Hematopoietic multipotent progenitor cell treated with erythropoietin and hydrocortisone succinate and interleukin-3 and kit ligand, for 4 days (in vitro differentiated cells): ENCODE results near the gene GCGR.
A peak's percentile ranks its signal among the peaks of the same experiment; 100 is the strongest.

Experiments used
- DNase-seq: peaks from one replicate; pipeline ENCODE4 v3.0.0-alpha.2; 2015

The GCGR gene

DNA sequence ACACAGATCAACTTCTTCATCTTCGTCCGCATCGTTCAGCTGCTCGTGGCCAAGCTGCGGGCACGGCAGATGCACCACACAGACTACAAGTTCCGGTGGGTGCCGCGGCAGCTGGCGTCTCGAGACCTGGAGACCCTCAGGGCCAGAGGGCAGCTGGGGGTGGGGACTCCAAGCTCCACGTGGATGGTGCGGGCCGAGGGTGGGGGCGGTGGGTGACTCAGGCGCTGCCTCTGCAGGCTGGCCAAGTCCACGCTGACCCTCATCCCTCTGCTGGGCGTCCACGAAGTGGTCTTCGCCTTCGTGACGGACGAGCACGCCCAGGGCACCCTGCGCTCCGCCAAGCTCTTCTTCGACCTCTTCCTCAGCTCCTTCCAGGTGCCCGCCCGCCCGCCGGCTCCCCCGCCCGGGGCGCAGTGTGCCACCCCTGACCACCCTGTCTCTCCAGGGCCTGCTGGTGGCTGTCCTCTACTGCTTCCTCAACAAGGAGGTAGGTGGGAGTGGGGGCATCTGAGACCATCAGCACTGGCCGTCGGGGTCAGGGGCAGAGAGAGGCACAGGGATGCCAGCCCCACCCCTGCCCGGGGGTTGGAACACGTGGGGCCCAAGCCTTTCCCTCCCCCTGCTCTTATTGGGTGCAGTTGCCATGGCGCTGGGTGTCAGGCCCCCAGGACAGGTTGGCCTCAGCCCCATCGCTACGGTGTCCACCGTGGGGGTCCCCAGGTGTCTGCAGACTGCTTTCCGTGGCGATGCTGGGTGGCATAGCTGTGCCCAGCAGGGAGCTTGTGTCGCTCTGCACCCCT is 8.8 kb downstream of the GCGR start:
- no peak for DNase-seq

DNA sequence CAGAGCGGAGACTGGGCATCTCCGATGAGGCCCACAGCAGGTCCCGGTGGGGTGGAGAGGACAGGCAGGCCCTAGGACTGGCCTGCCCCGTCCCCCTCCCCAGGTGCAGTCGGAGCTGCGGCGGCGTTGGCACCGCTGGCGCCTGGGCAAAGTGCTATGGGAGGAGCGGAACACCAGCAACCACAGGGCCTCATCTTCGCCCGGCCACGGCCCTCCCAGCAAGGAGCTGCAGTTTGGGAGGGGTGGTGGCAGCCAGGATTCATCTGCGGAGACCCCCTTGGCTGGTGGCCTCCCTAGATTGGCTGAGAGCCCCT is 9.4 kb downstream of the GCGR start:
- no peak for DNase-seq

DNA sequence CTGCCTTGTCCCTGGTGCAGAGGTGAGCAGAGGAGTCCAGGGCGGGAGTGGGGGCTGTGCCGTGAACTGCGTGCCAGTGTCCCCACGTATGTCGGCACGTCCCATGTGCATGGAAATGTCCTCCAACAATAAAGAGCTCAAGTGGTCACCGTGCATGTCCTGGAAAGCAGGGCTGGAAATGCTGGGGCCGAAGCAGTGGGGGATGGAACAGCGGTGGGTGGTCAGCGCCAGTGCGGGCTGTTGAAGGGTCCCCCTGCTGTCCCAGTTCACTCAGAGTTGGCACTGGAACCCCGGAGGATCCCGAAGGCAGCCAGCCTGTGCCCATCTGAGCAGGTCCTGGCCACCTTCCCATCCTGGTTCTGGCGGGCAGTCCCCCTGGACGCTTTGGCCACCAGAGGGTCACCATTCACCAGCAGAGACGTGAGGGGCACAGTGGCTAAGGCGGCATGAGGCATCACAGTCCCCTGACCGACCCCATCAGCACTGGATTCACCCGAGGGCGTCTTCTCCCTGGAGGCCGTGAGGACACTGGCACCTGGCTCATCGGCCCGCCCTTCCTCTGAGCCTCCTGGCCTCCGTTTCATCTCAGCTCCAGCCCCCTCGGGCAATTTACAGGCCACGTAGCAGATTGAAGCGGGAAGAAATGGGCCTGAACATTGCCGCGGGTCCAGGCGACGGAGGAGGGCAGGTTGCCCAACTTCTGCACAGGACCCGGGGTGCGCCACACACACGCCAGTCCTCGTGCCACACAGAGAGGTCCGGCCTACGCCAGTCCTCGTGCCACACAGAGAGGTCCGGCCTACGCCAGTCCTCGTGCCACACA is 10.1 kb downstream of the GCGR start:
- DNase-seq, result no peak

DNA sequence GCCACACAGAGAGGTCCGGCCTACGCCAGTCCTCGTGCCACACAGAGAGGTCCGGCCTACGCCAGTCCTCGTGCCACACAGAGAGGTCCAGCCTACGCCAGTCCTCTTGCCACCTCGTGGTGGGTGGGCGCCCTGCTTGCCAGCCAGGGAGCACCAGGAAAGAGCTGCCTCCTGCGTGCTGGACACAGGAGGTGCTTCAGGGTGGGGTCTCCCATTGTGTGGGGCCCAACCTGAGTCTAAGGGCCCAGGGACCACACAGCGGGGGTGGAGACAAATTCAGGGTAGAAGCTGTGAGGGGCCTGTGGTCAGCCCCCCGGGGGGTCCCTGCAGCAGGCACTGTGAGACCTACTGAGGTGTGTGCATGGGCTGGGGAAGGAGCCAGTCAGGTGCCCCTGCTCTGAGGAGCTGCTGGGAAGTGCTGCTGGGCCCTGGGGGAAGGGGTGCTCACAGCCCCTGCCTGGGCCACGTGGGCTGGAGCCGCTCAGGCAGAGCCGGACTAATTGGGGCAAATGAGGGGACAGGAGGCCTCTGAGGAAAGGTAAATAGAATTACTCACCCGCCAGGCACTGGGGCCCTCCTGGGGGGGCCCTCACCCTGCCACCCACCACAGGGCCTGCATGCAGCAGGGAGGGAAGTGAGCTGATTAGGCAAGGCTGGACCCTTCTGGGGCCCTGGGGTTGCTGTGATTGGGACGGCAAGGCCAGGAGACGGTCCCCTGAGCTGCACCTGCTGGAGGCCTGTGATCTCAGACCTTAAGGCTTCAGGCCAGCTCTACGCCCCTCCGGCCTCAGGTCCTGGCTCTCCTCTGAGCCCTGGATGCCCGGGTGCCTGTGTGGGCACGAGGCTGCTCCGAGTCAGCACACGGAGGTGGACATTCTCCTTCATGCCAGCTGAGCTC is 11.0 kb downstream of the GCGR start:
- DNase-seq, result no peak

DNA sequence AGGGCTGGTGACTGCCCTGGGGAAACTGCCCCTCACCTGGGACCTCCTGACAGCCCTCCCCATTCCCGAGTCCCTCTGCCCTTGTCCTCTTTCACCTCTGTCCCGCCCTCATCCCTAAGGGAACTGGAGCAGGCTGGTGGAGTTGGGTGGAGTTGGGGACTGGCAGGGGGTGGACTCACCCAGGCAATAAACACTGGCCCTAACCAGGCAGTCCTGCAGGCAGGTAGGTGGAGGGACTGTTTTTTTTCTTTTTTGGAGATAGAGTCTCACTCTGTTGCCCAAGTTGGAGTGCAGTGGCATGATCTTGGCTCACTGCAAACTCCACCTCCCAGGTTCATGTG is 11.7 kb downstream of the GCGR start:
- no peak for DNase-seq

DNA sequence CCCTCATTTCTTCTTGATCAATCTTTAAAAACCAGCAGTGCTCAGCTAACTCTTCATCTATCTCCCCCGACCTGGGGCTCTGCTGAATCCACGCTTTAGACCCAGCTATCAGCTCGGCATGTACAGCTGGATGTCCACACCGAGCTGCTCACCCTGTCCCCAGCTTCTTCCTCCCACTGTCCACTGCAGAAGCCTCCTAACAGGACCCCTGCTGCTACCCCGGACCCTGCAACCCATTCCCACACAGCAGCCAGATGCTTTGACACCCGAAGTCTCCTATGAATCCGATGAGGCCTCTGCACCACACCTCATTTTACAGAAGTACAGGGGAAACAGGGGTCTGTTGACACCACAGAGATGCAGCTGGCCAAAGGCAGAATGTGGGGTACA is 13.8 kb downstream of the GCGR start:
- no peak for DNase-seq

DNA sequence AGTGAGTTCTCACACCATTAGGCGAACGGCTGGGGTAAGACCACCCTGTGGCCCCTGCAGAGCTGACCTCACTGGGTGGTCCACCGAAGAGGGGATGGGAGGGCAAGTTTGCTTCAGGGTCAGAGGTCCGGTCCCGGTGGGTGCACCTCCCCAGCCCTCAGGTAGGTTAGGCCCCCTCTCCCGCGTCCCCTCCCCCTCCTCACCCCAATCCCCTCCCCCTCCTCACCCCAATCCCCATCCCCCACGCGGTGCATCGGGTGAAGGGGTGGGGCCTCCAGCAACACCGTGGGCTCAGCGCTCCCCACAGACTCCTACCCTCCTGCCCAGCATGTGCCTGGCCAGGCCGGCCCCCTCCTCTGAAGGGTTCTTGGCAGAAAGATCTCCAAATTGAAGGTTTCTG is 15.8 kb downstream of the GCGR start:
- DNase-seq, result no peak

DNA sequence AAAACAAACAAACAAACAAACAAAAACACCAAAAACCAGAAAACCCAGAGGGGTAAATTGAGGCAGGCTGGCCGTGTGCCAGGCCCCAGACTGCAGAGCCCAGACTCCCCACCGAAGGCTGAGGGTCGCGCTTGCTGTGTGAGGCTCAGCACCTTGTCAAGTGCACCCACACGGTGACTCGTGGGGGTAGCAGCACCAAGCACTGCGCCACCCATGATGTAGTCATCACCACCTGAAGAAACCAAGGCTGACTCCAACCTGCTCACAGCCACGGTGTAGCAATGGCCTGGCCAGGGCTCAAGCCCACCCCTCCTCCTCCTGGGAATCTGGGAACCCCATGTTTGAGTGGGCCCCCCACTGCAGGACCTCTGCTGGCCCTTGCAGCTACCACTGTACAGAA is 17.2 kb downstream of the GCGR start:
- no peak for DNase-seq

DNA sequence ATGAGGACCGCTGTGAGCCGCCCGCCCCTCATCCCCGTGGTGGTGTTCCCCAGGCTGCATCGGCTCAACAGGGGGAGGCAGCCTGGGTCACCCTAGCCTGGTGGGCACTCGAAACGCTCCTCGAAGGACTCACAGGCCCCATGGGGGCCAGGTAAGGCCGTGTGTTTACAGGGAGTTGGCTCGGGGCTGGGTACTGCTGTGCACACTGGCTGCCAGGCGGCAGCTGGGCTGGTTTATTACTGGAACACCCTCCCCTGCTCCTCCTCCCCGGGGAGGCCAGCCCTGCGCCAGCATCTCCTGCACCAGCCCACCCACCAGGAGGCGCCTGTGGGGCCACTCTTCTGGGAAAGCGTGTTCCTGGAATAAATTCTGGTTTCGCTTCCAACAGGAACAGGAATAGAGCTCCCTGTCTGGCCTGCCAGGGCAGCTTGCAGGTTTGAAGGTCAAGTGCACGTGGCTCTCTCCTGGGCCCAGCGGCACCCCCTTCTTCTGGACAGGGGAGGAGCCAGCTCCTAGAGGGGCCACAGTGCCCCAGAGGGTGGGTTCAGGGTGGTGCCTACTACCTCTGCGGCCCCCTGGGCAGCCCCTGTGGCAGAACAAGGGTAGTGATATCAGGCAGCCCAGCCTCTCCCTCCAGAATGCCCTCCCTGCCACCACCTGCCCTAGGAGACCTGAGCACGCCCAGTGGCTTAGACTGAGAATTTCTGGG is 17.8 kb downstream of the GCGR start:
- DNase-seq, result peak; percentile 86

DNA sequence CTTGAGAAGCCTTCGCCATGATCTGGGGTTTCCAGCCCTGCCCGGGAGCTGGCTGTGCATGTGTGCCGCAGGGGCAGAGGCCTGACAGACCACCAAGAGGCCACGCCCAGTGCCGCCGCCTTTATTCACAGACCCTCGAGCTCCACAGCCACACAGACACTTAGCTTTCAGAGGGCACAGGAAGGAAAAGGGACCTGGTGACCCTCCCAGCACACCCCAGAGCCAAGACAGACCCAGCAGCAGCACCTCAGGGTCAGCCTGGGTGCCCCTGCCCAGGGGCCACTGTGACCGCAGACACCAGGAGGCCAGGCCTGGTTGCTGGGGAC is 18.3 kb downstream of the GCGR start:
- no peak for DNase-seq

DNA sequence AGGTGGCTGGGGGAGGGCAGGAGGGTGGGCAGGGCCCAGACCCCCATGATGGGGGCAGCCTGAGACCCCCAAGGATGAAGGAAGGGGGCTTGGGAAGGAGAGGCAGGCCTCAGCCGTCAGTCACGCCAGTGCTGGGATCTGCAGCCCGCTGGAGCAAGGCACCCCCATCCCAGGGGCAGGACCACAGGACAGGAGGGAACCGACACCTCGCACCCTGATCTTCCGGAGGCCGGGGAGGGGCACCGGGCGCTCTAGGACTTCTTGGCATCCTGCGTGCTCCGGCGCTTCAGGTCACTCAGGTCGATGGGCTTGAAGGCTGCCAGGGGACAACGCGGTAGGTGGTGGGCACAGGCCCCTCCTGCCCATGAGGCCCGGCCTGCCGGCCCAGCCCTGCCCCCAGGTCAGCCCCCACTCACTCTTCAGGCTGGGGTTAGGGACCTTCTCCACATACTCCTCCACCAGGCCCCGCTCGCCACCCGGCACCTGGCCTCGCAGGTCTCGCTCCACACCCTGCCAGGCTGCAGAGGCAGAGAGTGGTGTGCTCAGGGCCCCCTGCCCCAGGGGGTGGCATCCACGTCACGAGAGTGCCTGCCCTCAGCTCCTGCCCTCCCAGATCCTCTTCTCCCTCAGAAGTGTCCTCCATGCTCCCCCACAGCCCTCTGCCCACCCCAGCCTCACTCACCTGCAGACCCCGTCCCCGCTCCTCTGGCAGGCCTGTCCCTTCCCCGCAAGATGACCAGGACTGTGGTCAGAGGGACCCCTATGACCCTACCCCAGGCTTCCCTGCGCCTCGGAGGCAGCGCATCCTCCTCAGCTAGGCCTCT is 19.3 kb downstream of the GCGR start:
- no peak for DNase-seq

DNA sequence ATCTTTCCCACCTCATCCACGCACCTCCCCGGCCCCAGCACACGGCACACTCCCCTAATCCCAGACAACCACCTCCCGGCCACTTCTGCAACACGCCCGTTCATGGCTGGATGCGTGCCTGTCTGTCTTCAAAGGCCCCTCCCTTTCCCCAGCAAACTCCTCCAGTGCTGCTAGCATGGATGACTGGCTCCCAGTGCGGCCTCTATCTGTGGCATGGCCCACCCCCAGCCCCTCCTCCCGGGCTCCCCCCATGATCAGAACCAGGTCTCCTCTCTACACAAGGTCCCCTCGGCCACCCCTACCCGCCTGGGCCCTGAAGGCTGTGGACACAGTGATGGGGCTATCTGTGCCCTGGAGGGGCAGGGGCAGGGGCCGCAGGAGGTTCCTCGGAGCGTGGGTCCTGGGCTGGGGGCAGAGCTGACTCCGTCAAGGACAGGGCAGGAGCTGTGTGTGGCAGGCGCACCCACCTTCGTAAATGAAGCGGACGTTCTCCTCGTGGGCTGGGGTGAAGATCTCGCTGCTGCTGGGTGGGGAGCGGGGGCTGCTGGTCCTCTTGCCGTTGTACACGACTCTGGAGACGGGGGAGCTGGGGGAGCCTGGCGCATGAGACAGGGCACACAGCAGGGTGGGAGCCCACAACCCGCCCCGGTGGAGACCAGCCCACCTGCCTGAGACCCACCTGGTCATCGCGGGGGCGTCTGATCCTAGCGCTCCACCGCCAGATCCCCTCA is 20.0 kb downstream of the GCGR start:
- DNase-seq, result no peak

DNA sequence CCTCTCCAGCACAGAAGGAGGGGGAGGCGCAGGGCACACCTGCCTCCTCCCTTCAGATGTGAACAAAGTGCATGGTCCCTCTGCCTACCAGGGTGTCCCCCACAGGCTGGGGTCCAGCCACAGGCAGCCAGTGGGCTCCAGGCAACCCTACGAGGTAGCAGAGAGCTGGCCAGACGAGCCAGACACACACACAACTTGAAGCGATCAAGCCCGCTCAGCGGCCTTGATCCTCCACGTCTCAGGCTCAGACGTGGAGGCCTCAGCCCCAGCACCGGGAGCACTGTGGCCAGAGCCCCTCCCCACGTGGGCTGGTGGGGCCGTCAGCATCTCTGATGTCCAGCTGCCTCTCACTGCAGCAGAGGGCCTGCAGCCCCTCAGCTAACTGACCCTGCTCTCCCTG is 20.6 kb downstream of the GCGR start:
- no peak for DNase-seq

DNA sequence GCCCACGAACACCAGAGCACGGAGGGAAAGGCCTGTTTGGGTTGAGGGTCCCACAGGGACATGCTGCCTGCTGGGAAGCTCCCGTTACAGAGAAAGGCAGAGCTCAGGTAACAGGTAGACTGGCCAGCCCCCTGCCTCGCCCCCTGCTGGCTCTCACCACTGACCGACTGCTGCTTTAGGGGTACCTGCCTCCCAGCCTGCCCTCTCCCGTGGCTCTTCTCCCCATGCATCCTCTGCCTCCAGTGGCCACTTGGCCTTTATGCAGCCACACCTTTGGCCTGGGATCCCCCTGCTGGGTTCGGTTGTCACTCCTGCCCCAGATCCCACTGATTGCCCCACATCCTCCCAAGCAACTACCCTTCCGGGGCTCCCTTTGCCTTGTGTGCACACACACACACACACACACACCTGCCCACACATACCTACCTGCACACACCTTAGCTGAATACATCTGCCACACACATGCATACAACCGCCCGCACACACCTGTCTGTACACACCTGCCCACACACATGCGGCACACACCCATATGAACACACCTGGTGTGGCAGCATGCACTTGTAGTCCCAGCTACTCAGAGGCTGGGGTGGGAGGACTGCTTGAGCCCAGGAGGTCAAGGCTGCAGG is 22.0 kb downstream of the GCGR start:
- no peak for DNase-seq

DNA sequence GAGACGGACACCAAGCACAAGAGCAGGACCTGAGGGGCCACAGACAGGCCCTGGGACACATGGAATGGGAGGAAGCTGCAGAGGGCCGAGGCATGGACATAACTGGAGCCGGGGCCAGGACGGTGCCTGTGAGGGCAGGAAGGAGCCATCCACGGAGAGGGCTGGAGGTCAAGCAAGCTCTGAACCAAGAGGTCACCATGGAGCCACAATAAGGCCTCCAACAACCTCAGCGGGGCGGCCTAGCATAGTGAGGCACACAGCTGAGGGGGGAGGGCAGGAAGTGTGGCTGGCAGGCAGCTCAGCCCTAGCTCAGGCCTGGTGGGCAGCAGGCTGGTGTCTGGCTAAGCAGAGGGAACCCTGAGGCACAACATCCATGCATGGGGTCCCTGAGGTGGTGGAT is 24.7 kb downstream of the GCGR start:
- DNase-seq, result no peak

DNA sequence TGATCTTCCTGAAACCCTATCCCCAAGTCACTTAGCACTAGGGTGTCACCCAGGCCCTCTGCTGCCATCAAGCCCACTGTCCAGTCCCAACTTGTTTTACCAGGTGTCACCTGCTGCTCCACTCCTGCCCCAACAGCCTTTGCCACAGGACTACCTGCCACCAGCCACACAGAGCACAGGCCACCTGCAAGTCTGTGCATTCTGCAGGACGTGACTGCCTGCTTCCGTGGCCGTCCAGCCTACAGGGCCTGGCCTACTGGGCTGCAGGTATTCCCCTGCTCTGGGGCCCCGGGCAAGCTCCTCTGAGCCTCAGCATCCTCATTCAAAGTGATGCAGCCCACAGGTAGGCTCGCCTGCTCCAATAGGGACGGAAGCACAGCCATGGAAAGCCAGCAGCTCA is 25.9 kb downstream of the GCGR start:
- no peak for DNase-seq

DNA sequence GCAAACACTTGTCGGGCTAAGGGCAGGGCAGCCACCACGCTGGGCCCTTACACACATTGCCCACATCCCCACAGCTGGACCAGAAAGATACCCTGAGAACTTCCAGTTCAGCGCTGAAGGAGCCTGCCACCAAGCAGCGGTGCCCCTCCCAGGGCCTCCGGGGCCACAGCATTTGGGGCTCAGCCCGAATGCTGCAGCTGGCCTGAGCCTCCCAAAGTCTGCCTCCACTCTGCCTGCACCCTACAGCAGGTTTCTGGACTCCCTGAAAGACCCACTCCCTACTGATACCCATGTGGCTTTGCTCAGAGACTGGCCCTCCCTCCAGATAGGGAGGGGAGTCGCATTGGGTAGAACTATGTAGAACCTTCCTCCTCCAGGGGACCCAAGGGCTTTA is 27.6 kb downstream of the GCGR start:
- peak; percentile 85 for DNase-seq

DNA sequence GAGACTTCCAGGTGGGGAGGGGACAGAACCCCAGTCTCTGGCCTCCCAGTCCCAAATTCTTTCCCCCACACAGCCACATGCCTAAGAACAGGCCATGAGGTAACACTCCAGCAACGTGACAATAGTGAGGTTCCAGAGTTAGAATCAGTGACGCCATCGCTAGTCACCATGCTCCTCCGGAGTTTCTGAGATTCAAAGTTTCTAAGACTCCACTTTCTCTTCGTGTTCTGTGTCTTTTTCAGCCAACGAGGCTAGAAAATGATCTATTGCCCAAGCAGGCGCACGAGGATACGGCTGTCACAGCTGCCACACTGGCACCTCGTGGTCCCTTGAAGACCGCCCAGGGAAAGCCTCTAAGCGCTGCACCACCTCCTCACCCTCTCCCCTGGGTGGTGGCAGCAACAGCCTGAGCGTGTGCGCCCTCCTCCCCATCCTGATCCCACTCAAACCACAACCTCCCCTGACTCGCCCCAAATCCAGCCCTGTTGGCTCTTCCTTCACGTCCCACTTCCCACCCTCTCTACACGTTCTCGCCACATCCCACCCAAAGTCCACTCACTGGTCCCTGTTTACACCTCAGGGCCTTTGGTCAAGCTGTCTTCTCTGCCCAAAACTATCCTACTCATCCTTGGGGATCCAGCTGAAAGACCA is 28.1 kb downstream of the GCGR start:
- peak; percentile 84 for DNase-seq

DNA sequence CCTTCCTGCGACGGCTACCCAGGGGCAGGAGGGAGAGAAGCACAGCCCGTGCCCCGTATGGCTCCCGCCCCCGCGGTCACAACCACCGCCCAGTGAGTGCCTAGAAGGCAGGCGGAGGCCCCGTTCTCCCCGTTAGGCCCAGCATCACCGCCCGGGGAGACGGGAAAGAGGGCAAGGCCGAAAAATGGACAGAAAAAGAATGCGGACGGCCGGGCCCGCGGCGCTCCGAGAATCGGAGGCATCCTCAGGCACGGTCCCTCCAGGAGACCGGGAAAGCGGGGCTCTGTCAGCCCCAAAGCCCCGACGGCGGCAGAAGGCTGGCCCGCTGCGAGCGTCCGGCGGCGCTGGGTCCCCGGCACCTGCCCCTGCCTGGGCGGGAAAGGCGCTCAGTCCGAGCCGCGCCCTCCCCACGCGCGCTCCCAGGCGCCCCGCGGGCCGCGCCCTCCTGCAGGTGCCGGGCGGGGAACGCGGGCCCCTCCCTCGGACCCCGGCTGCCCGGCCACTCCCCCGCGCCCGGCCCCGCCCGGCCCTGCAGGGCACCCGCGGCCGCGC is 28.7 kb downstream of the GCGR start:
- peak; percentile 64 for DNase-seq
